ACC112 (cell line): ENCODE results near the gene TTC5.
"Not testable (repeated sequence)": the region's sequence is repeated elsewhere in the genome, so short reads cannot be mapped to it uniquely, and the experiment has no call there.

ENCODE experiments used
- H2AFZ ChIP-seq: fragments of 200-600 bp; sonication (generic); one replicate; pipeline ENCODE4 v1.6.0; 2017; ENCODE audit warnings: antibody characterized with exemption, low read length; ENCODE audit not compliant: unreplicated experiment
- H3K27ac ChIP-seq: fragments of 200-600 bp; sonication (generic); 2 replicates; pipeline ENCODE4 v1.5.1; 2014; ENCODE audit warnings: low read depth, mild to moderate bottlenecking, antibody characterized with exemption, low read length, moderate library complexity
- H3K27me3 ChIP-seq: fragments of 200-600 bp; sonication (generic); 2 replicates; pipeline ENCODE4 v1.6.1; 2014; ENCODE audit warnings: mild to moderate bottlenecking, antibody characterized with exemption, low read length, moderate library complexity, mixed read lengths; ENCODE audit not compliant: insufficient read depth
- H3K36me3 ChIP-seq: fragments of 200-600 bp; sonication (generic); 2 replicates; pipeline ENCODE4 v1.6.1; 2016; ENCODE audit warnings: mild to moderate bottlenecking, antibody characterized with exemption, low read length, moderate library complexity, mixed read lengths; ENCODE audit not compliant: insufficient read depth
- H3K4me1 ChIP-seq: fragments of 200-600 bp; sonication (generic); one replicate; pipeline ENCODE4 v1.6.1; 2016; ENCODE audit warnings: low read length, mixed read lengths; ENCODE audit not compliant: insufficient read depth, unreplicated experiment, control insufficient read depth
- H3K4me3 ChIP-seq: fragments of 200-600 bp; sonication (generic); 2 replicates; pipeline ENCODE4 v1.5.1; 2014; ENCODE audit warnings: mild to moderate bottlenecking, low read depth, low read length
- H3K79me2 ChIP-seq: fragments of 200-600 bp; sonication (generic); one replicate; pipeline ENCODE4 v1.6.0; 2016; ENCODE audit warnings: low read length; ENCODE audit not compliant: control insufficient read depth, unreplicated experiment, insufficient read depth

Gene TTC5

GRCh38 chr14:20305265-20306078 is at the start of gene TTC5:
Gene TTC5, minus strand, starts transcription at chr14:20305951. Its CDS starts 14 bp downstream, at chr14:20305937.
- H2AFZ ChIP-seq: peak within 1 kb of the TSS; percentile 92
- H3K27me3 ChIP-seq: no peaks in the 10 kb centered on the region
- H3K4me1 ChIP-seq: peaks cover 16% of the 10 kb centered on the region
- 0 out of 2 replicates have a peak, but pooled peaks cover 14% of the 10 kb centered on the region for H3K36me3 ChIP-seq
- peak within 1 kb of the TSS; percentile 95 for H3K4me3 ChIP-seq
- no peak within 1 kb of the TSS for H3K27ac ChIP-seq
- peaks cover 8% of the 10 kb centered on the region for H3K79me2 ChIP-seq

GRCh38 chr14:20350860-20351259 is 45.1 kb upstream of the TTC5 start:
- no peaks in the 10 kb centered on the region for H3K27me3 ChIP-seq
- H3K27ac ChIP-seq: peak overlapping the region; percentile 7; the same call in 1 of the 2 replicates
- H3K36me3 ChIP-seq: peaks cover 34% of the 10 kb centered on the region
- H3K79me2 ChIP-seq: no peaks in the 10 kb centered on the region
- no peak overlapping the region for H2AFZ ChIP-seq
- no peak overlapping the region for H3K4me3 ChIP-seq
- H3K4me1 ChIP-seq: peaks cover 9% of the 10 kb centered on the region

GRCh38 chr14:20350282-20350681 is 44.5 kb upstream of the TTC5 start:
- no peak overlapping the region for H3K4me3 ChIP-seq
- H3K27me3 ChIP-seq: no peaks in the 10 kb centered on the region
- peaks cover 3% of the 10 kb centered on the region for H3K79me2 ChIP-seq
- H3K27ac ChIP-seq: peak overlapping the region; percentile 39; the same call in 1 of the 2 replicates
- H2AFZ ChIP-seq: no peak overlapping the region
- H3K4me1 ChIP-seq: peaks cover 9% of the 10 kb centered on the region
- peaks cover 39% of the 10 kb centered on the region for H3K36me3 ChIP-seq

- H3K36me3 ChIP-seq: peaks cover 30% of the 10 kb centered on the region
- no peak overlapping the region for H3K4me3 ChIP-seq
Measured at GRCh38 chr14:20347747-20348146, 42.0 kb upstream of the TTC5 start.

GRCh38 chr14:20346713-20347112 is 41.0 kb upstream of the TTC5 start:
- Histone ChIP-seq H3K4me3 (no peak overlapping the region), H3K36me3 (peaks cover 30% of the 10 kb centered on the region), H3K27ac (no peak overlapping the region), H3K79me2 (peaks cover 21% of the 10 kb centered on the region), H3K4me1 (peaks cover 11% of the 10 kb centered on the region), H2AFZ (no peak overlapping the region), H3K27me3 (no peaks in the 10 kb centered on the region)

More at GRCh38 chr14:20347747-20348146, 42.0 kb upstream of the TTC5 start:
- Histone ChIP-seq H3K79me2 (peaks cover 21% of the 10 kb centered on the region), H3K4me1 (peaks cover 11% of the 10 kb centered on the region), H3K27me3 (no peaks in the 10 kb centered on the region), H3K27ac (no peak overlapping the region), H2AFZ (no peak overlapping the region)

- no peak overlapping the region for H3K27ac ChIP-seq
- H3K27me3 ChIP-seq: no peaks in the 10 kb centered on the region
- peaks cover 30% of the 10 kb centered on the region for H3K36me3 ChIP-seq
- H3K79me2 ChIP-seq: peaks cover 21% of the 10 kb centered on the region
- no peak overlapping the region for H2AFZ ChIP-seq
- H3K4me1 ChIP-seq: peaks cover 9% of the 10 kb centered on the region
- H3K4me3 ChIP-seq: no peak overlapping the region
Measured at GRCh38 chr14:20345366-20345765, 39.6 kb upstream of the TTC5 start.

- Histone ChIP-seq H3K4me1 (peaks cover 2% of the 10 kb centered on the region), H3K36me3 (peaks cover 23% of the 10 kb centered on the region), H2AFZ (peak overlapping the region; percentile 83), H3K79me2 (peaks cover 21% of the 10 kb centered on the region), H3K4me3 (peak overlapping the region; percentile 96), H3K27ac (peak overlapping the region; percentile 75), H3K27me3 (no peaks in the 10 kb centered on the region)
Measured at GRCh38 chr14:20343862-20344220, 38.1 kb upstream of the TTC5 start.

- H3K4me3 ChIP-seq: peak within 1 kb of the TSS; percentile 97
- no peaks in the 10 kb centered on the region for H3K27me3 ChIP-seq
Measured at GRCh38 chr14:20343092-20343861, 37.5 kb upstream of the TTC5 start, which contains the start of gene PARP2. Gene PARP2, plus strand, starts transcription at chr14:20343635. Its CDS starts 7 bp downstream, at chr14:20343642.

GRCh38 chr14:20341646-20342045 is 35.9 kb upstream of the TTC5 start:
- Histone ChIP-seq H2AFZ (peak overlapping the region; percentile 99), H3K27me3 (no peaks in the 10 kb centered on the region), H3K79me2 (peaks cover 21% of the 10 kb centered on the region), H3K4me1 (peaks cover 2% of the 10 kb centered on the region), H3K27ac (peak overlapping the region; percentile 95), H3K36me3 (peaks cover 16% of the 10 kb centered on the region), H3K4me3 (peak overlapping the region; percentile 97)

More at GRCh38 chr14:20343092-20343861, 37.5 kb upstream of the TTC5 start, which contains the start of gene PARP2:
- peak within 1 kb of the TSS; percentile 99 for H2AFZ ChIP-seq
- peaks cover 21% of the 10 kb centered on the region for H3K79me2 ChIP-seq
- H3K36me3 ChIP-seq: peaks cover 23% of the 10 kb centered on the region
- peak within 1 kb of the TSS; percentile 95 for H3K27ac ChIP-seq
- H3K4me1 ChIP-seq: peaks cover 2% of the 10 kb centered on the region

- H2AFZ ChIP-seq: peak overlapping the region; percentile 10
- H3K36me3 ChIP-seq: peaks cover 13% of the 10 kb centered on the region; the same call in 1 of the 2 replicates
- H3K79me2 ChIP-seq: peaks cover 21% of the 10 kb centered on the region
- H3K27ac ChIP-seq, H3K4me1 ChIP-seq, H3K27me3 ChIP-seq, H3K4me3 ChIP-seq: not testable (repeated sequence)
Measured at GRCh38 chr14:20341032-20341431, 35.3 kb upstream of the TTC5 start.
